ENCODE data around the gene PRR23B. TPM values are rescaled to one million over a fixed set of nuclear protein-coding genes. Genes with fewer than 3 reads are reported as not detected.

PRR23B gene
- not detected for total RNA-seq

- no peak for TF ChIP-seq CTCF (IDR thresholded peaks at IDR 0.05)
- ATAC-seq (ENCODE audit: low FRiP score) (no peak), DNase-seq (ENCODE audit: low spot score) (no peak)
These were observed at the start of gene PRR23B for GRCh38 chr3:139020868-139021234. TSS of gene PRR23B (minus strand) at chr3:139020926. CDS start at chr3:139020661, 265 bp downstream.

- ATAC-seq (ENCODE audit: low FRiP score) (no peak), DNase-seq (ENCODE audit: low spot score) (no peak)
- no peak for TF ChIP-seq CTCF (IDR thresholded peaks at IDR 0.05)
These were observed 42.2 kb upstream of the PRR23B start for GRCh38 chr3:139062918-139063317.

- ATAC-seq (ENCODE audit: low FRiP score), result no peak
- no peak for TF ChIP-seq CTCF (IDR thresholded peaks at IDR 0.05)
- DNase-seq (ENCODE audit: low spot score), result no peak
These were observed 32.3 kb upstream of the PRR23B start for GRCh38 chr3:139052802-139053600.

- TF ChIP-seq CTCF (IDR thresholded peaks at IDR 0.05), result no peak
- ATAC-seq (ENCODE audit: low FRiP score), result no peak
- no peak for DNase-seq (ENCODE audit: low spot score)
These were observed 23.9 kb upstream of the PRR23B start, which contains the start of gene PRR23C for GRCh38 chr3:139044366-139045210. TSS of gene PRR23C (minus strand) at chr3:139044892. CDS start at chr3:139044620, 272 bp downstream.

GRCh38 chr3:139043554-139044365 lies 23.0 kb upstream of the PRR23B start:
- TF ChIP-seq CTCF (IDR thresholded peaks at IDR 0.05), result no peak
- DNase-seq (ENCODE audit: low spot score) (no peak), ATAC-seq (ENCODE audit: low FRiP score) (no peak)

- no peak for TF ChIP-seq CTCF (IDR thresholded peaks at IDR 0.05)
- ATAC-seq (ENCODE audit: low FRiP score), result no peak
- DNase-seq (ENCODE audit: low spot score), result no peak
These were observed 16.8 kb upstream of the PRR23B start for GRCh38 chr3:139037478-139037877.

All from omental fat pad (tissue), 4 donors.